HG03432 (cell line): ENCODE measurements around the gene WLS.

Experiments
- ATAC-seq: cut with Tn5 transposase; IDR thresholded peaks from one replicate; pipeline ENCODE4 v1.9.1; 2021; ENCODE audit warnings: mild to moderate bottlenecking, moderate library complexity; ENCODE audit not compliant: unreplicated experiment

The WLS gene

DNA sequence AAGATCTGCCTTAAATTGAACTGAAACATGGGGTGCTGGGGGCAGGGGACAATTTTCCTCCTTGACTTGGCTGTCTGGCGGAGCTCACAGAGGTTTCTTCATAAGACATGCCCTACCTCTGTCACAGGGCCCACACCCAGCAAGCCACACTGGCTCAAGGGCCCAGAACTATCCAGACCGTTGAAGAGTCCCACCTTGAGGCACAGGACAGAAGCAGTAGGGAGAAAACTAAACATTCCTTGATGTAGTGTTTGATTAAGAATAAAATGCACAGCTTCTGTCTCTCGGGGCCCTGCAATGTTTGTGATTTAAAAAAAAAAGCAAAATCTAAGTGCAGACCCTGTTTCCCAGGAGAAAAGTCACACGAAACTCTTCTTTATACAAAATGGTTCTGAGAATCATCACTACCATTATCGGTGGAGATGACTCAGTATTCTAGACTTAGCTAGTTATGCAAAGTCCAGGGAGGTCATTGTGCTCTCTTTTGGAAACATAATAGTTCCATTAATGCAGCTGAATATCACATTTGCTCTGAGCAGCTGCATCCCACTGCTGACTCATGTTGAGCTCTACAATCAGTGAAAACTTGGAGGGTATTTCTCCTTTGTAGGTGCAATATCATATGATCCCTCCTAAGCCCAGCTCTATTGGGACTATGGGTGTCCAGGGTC is 128.3 kb downstream of the WLS start:
- no peak for ATAC-seq

DNA sequence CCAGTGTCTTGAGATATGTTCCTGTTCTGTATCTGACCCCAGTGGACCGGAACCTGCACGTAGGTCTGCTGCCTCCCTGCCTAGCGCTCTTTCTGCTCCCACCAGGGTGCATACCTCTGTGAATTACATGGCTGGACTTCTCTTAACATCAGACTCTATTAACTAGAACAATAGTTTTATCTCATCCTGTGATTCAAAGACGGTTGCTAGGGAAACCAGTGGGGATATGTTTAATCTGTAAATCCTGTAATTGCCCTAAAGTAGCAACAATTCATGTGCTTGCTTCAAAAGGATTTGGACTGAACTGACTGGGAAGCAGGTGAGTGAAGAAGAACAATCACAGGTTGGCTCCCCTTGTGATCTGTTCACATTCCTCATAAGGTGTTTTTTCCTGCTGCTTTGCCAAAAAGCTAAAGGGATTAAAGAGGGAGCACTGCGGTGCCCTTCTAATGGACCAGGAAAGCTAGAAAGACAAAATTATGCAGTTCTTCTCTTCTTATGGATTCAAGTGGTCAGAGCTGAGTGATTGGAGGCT is 129.2 kb downstream of the WLS start:
- ATAC-seq: no peak

DNA sequence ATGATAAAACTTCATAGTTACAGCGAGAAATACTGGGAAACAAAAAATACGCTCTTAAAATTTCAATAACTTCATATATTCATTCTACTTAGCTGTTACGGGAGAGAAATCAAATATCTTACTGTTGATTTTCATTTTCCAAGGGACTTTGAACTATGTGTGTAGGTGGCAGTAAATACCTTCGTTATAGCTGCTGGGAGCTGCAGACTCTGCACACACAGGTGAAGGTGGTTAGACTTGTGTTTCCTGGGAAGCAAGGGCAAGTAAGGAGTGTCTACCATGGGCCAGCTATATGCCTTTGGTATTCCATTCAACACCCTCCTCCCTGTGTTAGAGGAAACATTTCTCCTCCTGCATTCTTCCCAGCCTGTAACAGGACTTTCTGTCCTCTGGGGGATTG is 130.5 kb downstream of the WLS start:
- no peak for ATAC-seq

DNA sequence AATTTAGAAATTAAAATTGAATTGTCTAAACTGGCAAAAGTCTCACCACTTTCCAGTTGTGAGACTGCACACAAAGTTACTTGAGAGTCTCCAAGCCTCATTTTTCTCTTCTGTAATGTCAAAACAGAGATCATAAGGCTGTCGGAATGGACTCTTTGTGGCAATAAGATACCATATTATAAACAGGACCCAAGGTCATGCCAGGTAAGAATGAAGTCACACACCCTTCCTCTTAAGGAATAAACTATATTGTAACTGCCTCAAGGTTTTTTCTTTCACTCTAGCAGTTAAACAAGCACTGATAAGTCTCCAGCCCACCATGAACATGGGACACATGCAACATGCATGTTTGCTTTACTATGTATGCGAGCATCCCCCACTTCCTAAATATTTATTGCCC is 131.8 kb downstream of the WLS start:
- no peak for ATAC-seq

DNA sequence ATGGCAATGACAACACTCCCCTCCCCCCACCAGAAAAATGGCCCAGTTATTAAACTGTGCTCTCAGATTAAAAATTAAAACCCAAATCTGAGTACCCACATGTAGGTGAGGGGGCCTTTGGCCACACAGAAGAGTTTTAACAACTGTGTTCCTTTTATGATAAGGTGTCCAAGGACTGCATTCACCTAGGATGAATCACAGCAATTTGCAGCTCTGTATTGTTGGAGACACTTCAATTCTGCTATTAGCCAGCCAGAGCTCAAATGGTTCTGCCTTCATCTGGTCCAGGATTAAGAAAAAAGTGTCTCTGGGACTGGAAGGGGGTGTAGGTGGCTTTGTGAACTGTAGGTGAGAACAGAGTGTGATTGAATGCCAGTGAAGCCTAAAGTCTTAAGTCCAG is 138.6 kb downstream of the WLS start:
- no peak for ATAC-seq

DNA sequence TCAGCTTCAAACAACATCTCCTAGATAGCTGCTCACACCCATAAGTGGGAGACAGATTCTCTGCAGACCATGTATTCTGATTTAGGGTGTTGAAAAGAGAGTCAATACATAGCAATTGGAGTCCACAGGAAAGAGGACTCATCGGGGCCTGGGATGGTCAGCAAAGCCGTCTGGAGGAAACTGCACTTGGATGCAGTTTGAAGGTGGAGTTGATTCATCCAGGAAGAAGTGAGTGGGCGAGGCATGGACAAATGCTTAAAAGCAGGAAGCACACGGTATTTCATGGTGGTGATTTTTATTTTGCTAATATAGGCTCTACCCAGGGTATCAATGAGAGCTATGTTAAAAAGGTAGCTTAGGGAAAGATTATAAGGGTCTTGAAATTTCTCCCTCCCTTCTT is 145.1 kb downstream of the WLS start:
- no peak for ATAC-seq

DNA sequence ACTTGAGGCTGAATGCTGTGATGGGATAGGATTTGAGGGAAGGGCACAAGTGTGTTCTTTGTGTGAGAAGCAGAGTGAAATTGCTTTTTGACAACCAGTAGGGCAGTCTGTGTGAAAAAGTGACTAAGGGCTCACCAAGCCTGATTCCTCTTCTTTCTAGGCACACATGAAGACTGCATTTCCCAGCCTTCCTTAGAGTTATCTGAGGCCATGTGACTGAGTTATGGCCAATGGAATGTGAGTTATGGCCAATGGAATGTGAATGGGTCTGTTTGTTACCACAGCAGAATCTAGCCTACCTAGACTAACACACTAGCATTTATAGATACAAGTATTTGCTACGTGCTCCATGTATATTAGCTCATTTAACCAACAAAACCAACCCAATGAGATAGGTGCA is 146.6 kb downstream of the WLS start:
- ATAC-seq: no peak

DNA sequence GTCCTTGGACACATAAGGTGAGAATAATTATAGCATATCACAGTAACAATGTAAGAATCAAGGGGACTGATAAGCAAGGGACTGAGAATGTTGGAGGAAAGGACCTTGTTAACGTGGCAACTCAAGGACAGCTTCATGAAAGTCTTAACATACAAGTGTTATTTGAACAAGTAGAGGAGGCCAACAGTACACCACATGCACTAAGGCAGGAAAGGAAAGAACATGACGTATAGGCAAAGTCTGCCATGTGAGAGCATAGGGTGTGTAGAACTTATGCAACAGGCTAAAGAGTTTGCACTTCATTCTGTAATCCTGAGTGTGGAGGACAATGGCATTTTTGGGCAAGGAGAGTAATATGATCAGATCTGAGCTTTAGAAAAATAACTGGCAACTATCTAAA is 148.6 kb downstream of the WLS start:
- no peak for ATAC-seq

DNA sequence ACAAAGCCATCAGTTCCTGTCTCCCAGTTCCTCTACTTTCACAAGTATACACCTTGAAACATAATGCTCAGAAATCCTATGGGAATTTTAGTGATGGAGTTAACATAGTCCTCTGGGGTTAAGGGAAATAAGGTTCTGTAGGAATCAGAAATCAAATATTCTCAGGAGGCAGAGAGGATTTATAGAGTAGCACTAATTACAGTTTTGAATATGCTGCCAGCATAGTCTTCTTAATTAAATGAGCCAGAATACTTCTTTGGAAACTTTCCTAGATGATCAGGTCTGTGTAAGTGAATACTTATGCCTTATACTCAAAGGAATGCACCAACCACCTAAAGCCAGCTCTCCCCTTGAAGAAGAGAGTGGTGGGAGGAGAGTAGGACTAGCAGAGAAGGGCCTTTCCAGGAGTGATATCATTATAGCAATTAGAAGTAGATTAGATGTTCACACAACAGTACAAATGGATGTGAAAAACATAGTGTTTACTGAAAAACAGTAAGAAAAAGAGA is 150.5 kb downstream of the WLS start:
- ATAC-seq: no peak

DNA sequence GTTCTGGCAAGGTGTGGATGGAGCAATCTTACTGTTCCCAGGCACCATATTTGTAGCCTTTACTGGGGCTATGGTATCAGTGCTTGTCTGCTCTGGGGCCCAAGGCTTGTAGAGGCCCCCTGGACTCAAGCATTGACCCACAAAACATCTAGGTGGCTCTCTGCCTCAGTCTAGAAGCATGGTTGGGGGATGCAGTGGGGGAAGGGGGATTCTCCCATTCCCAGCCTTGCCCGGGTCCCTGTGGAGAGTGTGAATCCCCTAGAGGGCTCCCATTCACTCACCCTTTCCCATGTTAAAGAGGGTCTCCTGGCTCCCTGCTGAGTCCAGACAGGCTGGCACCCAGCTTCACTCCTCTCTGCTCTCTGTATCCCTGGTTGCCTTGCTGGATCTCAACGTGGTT is 153.7 kb downstream of the WLS start:
- ATAC-seq: no peak
